H9 (cell line): ENCODE measurements around the gene TOMM70. TPM values are rescaled to one million over a fixed set of nuclear protein-coding genes. Genes with fewer than 3 reads are reported as not detected.

ENCODE experiments used
- DNase-seq: peaks from one replicate; pipeline ENCODE4 v3.0.0-alpha.2; 2017
- H2AFZ ChIP-seq: one replicate; pipeline ENCODE4 v1.6.1; 2013; ENCODE audit warnings: mild to moderate bottlenecking, low read length, control low read depth, moderate library complexity
- H2AK5ac ChIP-seq: 2 replicates; pipeline ENCODE4 v1.6.1; 2013; ENCODE audit warnings: low read length, control low read depth, mixed read lengths; ENCODE audit not compliant: insufficient read length
- H2BK120ac ChIP-seq: one replicate; pipeline ENCODE4 v1.6.1; 2013; ENCODE audit warnings: low read depth, mild to moderate bottlenecking, low read length, control low read depth, inconsistent platforms; ENCODE audit not compliant: poor library complexity, severe bottlenecking
- H2BK12ac ChIP-seq: 2 replicates; pipeline ENCODE4 v1.6.1; 2013; ENCODE audit warnings: low read length, control low read depth, mixed read lengths, low read depth; ENCODE audit not compliant: insufficient read length
- H2BK15ac ChIP-seq: 2 replicates; pipeline ENCODE4 v1.6.1; 2013; ENCODE audit warnings: low read depth, low read length, control low read depth
- H2BK20ac ChIP-seq: one replicate; pipeline ENCODE4 v1.6.1; 2013; ENCODE audit warnings: low read depth, mild to moderate bottlenecking, low read length, control low read depth, inconsistent platforms; ENCODE audit not compliant: poor library complexity, severe bottlenecking
- H2BK5ac ChIP-seq: 2 replicates; pipeline ENCODE4 v1.6.1; 2013; ENCODE audit warnings: low read length, control low read depth, mixed read lengths; ENCODE audit not compliant: insufficient read length
- H3K14ac ChIP-seq: 2 replicates; pipeline ENCODE4 v1.6.1; 2013; ENCODE audit warnings: low read length, control low read depth; ENCODE audit not compliant: insufficient read depth
- H3K18ac ChIP-seq: 2 replicates; pipeline ENCODE4 v1.6.1; 2013; ENCODE audit warnings: low read depth, mild to moderate bottlenecking, mixed read lengths, low read length, control low read depth; ENCODE audit not compliant: insufficient read length
- H3K23ac ChIP-seq: 2 replicates; pipeline ENCODE4 v1.6.1; 2013; ENCODE audit warnings: low read length, control low read depth, mixed read lengths, low read depth; ENCODE audit not compliant: insufficient read length
- H3K23me2 ChIP-seq: 2 replicates; pipeline ENCODE4 v1.6.1; 2013; ENCODE audit warnings: low read depth, mild to moderate bottlenecking, mixed read lengths, low read length, control low read depth; ENCODE audit not compliant: insufficient read length, poor library complexity, severe bottlenecking
- H3K27ac ChIP-seq: 2 replicates; pipeline ENCODE4 v1.5.1; 2013; ENCODE audit warnings: low read length, control low read depth, mixed read lengths, low read depth; ENCODE audit not compliant: insufficient read length
- H3K27me3 ChIP-seq: 2 replicates; pipeline ENCODE4 v1.6.1; 2013; ENCODE audit warnings: low read length, control low read depth, inconsistent platforms; ENCODE audit not compliant: insufficient read depth
- H3K4ac ChIP-seq: 2 replicates; pipeline ENCODE4 v1.6.1; 2013; ENCODE audit warnings: low read depth, mild to moderate bottlenecking, control low read depth, inconsistent platforms, low read length, moderate library complexity
- H3K4me1 ChIP-seq: 2 replicates; pipeline ENCODE4 v1.6.1; 2013; ENCODE audit warnings: low read length, control low read depth, inconsistent platforms; ENCODE audit not compliant: insufficient read depth
- H3K4me2 ChIP-seq: 2 replicates; pipeline ENCODE4 v1.6.1; 2013; ENCODE audit warnings: low read length, control low read depth, mixed read lengths; ENCODE audit not compliant: insufficient read length, insufficient read depth
- H3K56ac ChIP-seq: 2 replicates; pipeline ENCODE4 v1.6.1; 2013; ENCODE audit warnings: low read depth, mild to moderate bottlenecking, mixed read lengths, low read length, control low read depth; ENCODE audit not compliant: insufficient read length
- H3K79me1 ChIP-seq: 2 replicates; pipeline ENCODE4 v1.6.1; 2013; ENCODE audit warnings: low read depth, mild to moderate bottlenecking, moderate library complexity, low read length, control low read depth, inconsistent platforms; ENCODE audit not compliant: insufficient read depth, poor library complexity, severe bottlenecking
- H3K79me2 ChIP-seq: 2 replicates; pipeline ENCODE4 v1.6.1; 2013; ENCODE audit warnings: low read length, control low read depth, inconsistent platforms; ENCODE audit not compliant: insufficient read depth
- H3K9ac ChIP-seq: 2 replicates; pipeline ENCODE4 v1.6.1; 2013; ENCODE audit warnings: low read length, control low read depth, mixed read lengths; ENCODE audit not compliant: insufficient read length; ENCODE audit errors: extremely low read depth
- H3K9me3 ChIP-seq: one replicate; pipeline ENCODE4 v1.6.1; 2013; ENCODE audit warnings: low read depth, low read length, inconsistent platforms; ENCODE audit not compliant: control insufficient read depth
- H3T11ph ChIP-seq: one replicate; pipeline ENCODE4 v1.6.1; 2013; ENCODE audit warnings: mild to moderate bottlenecking, low read length, control low read depth, inconsistent platforms
- H4K20me1 ChIP-seq: one replicate; pipeline ENCODE4 v1.6.1; 2013; ENCODE audit not compliant: control insufficient read depth, insufficient read length, insufficient read depth
- H4K5ac ChIP-seq: 2 replicates; pipeline ENCODE4 v1.6.1; 2013; ENCODE audit warnings: low read depth, mild to moderate bottlenecking, mixed read lengths, low read length, control low read depth; ENCODE audit not compliant: insufficient read length
- H4K8ac ChIP-seq: replicated peaks from 2 replicates; pipeline ENCODE4 v1.6.1; 2013; ENCODE audit warnings: low read length, control low read depth, mixed read lengths, low read depth; ENCODE audit not compliant: insufficient read length
- H4K91ac ChIP-seq: 2 replicates; pipeline ENCODE4 v1.6.1; 2013; ENCODE audit warnings: low read depth, mild to moderate bottlenecking, moderate library complexity, mixed read lengths, low read length, control low read depth; ENCODE audit not compliant: insufficient read length
- H3K27ac Mint-ChIP-seq, 3 experiments: 2 replicates in 2 of 3; 3 replicates in 1 of 3; pipeline ENCODE4 v1.8.0; 2020 to 2021; ENCODE audit warnings: mixed read lengths in 3 of 3, mild to moderate bottlenecking in 1 of 3, moderate library complexity in 1 of 3
- H3K27me3 Mint-ChIP-seq: 2 replicates; pipeline ENCODE4 v1.8.0; 2021; ENCODE audit warnings: low read depth, mild to moderate bottlenecking, moderate library complexity, mixed read lengths
- H3K36me3 Mint-ChIP-seq, 3 experiments: 2 replicates in 2 of 3; 3 replicates in 1 of 3; pipeline ENCODE4 v1.8.0; 2020 to 2021; ENCODE audit warnings: low read depth in 3 of 3, mixed read lengths in 3 of 3; ENCODE audit not compliant: insufficient read depth in 1 of 3
- H3K4me1 Mint-ChIP-seq, 2 experiments: 2 replicates each; pipeline ENCODE4 v1.8.0; 2020; ENCODE audit warnings: mixed read lengths in 2 of 2
- H3K4me3 Mint-ChIP-seq, 2 experiments: 2 replicates in 1 of 2; 3 replicates in 1 of 2; pipeline ENCODE4 v1.8.0; 2020 to 2021; ENCODE audit warnings: mild to moderate bottlenecking in 2 of 2, mixed read lengths in 2 of 2, moderate library complexity in 1 of 2
- H3K9me3 Mint-ChIP-seq, 2 experiments: 2 replicates in 1 of 2; 3 replicates in 1 of 2; pipeline ENCODE4 v1.8.0; 2020; ENCODE audit warnings: mild to moderate bottlenecking in 2 of 2, mixed read lengths in 2 of 2, moderate library complexity in 1 of 2
- CTCF ChIP-seq: fragments of 200-600 bp; sonication (generic); conservative IDR thresholded peaks from 3 replicates; pipeline ENCODE4 v1.8.0; 2021; ENCODE audit warnings: antibody characterized with exemption, mild to moderate bottlenecking
- WGBS: extraction: QIAGEN DNeasy Blood & Tissue Kit; methylation state at CpG from one replicate; pipeline ENCODE4 v1.1.7; 2013; ENCODE audit warnings: missing lambda C conversion rate, low lambda C conversion rate, mixed read lengths; ENCODE audit not compliant: insufficient read length; ENCODE audit errors: extremely low coverage; 5-methylcytosine and 5-hydroxymethylcytosine counted together
- total RNA-seq: library from RNA; stranded (reverse); gene quantifications from 2 replicates; pipeline ENCODE4 v1.2.1, GENCODE V29; 2021

The TOMM70 gene
- total RNA-seq, 1 experiment from 2014 or later = 53.0 TPM

DNA sequence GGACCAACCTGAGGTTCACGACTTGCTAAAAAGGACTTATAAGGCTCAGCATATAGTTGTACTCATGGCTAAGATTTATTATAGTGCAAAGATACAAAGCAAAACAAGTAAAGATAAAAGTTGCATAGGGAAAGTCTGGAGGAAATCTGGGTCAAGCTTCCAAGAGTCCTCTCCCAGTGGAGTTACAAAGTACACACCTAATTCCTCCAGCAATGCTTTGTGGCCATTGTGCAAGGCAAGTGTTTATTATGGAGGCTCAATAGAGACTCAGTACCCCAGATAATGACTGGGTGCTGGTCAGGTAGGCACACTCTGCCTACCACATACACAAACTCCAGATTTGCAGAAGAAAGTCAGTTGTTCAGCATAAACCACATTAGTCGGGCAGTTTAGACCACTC lies 23.4 kb upstream of the TOMM70 start:
- peak overlapping the region in 1 of 3 experiments; percentile 80; a peak in 1 of 7 replicates for H3K27ac Mint-ChIP-seq

More for the DNA sequence above, 23.4 kb upstream of the TOMM70 start:
- no peak overlapping the region for H3K23ac ChIP-seq
- peaks cover 1 to 5% (median 3%) of the 10 kb centered on the region in 3 experiments; a peak in 3 of 7 replicates for H3K36me3 Mint-ChIP-seq
- no peaks in the 10 kb centered on the region for H3K4me1 ChIP-seq
- H3K27ac ChIP-seq = no peak overlapping the region
- no peak overlapping the region for H2AK5ac ChIP-seq
- no peak overlapping the region for H4K8ac ChIP-seq
- no peak overlapping the region for H3K18ac ChIP-seq
- no peaks in the 10 kb centered on the region for H4K20me1 ChIP-seq
- WGBS = no CpG with 5 or more reads among the region's 2 CpGs
- H3T11ph ChIP-seq = no peak overlapping the region
- no peaks in the 10 kb centered on the region for H3K9me3 Mint-ChIP-seq
- no peak overlapping the region for H3K9ac ChIP-seq
- H3K4me2 ChIP-seq = no peak overlapping the region
- no peak for TF ChIP-seq CTCF
- no peak for DNase-seq
- no peak overlapping the region for H2BK20ac ChIP-seq
- H3K9me3 ChIP-seq = no peaks in the 10 kb centered on the region
- no peak overlapping the region for H2BK120ac ChIP-seq
- H2AFZ ChIP-seq = no peak overlapping the region
- H3K23me2 ChIP-seq = no peaks in the 10 kb centered on the region
- H4K91ac ChIP-seq = no peak overlapping the region
- no peaks in the 10 kb centered on the region for H3K27me3 ChIP-seq
- H4K5ac ChIP-seq = no peak overlapping the region
- no peaks in the 10 kb centered on the region for H3K79me1 ChIP-seq
- H3K4ac ChIP-seq = no peak overlapping the region
- no peak overlapping the region for H3K14ac ChIP-seq
- no peak overlapping the region for H3K56ac ChIP-seq
- H3K4me1 Mint-ChIP-seq = peaks cover 9% of the 10 kb centered on the region in 2 experiments
- H2BK12ac ChIP-seq = no peak overlapping the region
- H3K79me2 ChIP-seq = no peaks in the 10 kb centered on the region; the same call in 1 of the 2 replicates
- no peak overlapping the region for H2BK5ac ChIP-seq
- H3K27me3 Mint-ChIP-seq = no peaks in the 10 kb centered on the region
- no peak overlapping the region for H2BK15ac ChIP-seq
- H3K4me3 Mint-ChIP-seq = no peak overlapping the region
